ENCODE results near the gene RCBTB1.

GRCh38 chr13:49567491-49567890 is 17.9 kb downstream of the RCBTB1 start:
- TF ChIP-seq CTCF (IDR thresholded peaks at IDR 0.05) (no peak), POLR2A (IDR thresholded peaks at IDR 0.05) (no peak)

All from lower leg skin (tissue), 3 donors.